ENCODE results near the gene NCOA3. TPM values are rescaled to one million over a fixed set of nuclear protein-coding genes. Genes with fewer than 3 reads are reported as not detected.

Gene NCOA3
- total RNA-seq, 1 donor from 2014 or later, result 42.8 TPM

DNA sequence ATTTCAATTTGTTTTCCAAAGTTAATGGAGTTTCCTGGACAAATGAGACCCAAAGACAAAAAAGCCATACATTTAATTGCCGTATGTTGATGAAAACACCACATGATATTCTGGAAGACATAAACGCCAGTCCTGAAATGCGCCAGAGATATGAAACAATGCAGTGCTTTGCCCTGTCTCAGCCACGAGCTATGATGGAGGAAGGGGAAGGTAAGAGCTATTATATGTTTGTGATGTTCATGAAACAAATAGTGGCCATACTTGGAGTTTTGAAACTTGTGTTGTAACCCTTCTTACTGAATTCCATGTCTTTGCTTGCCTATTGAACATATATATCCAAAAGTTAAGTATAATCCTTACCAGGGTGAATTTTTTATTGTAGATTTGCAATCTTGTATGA is 125.9 kb downstream of the NCOA3 start:
- H3K27me3 Mint-ChIP-seq, result no peaks in the 10 kb centered on the region
- peaks cover 7% of the 10 kb centered on the region for H3K36me3 Mint-ChIP-seq (ENCODE audit: insufficient read depth)
- no peak overlapping the region for H3K27ac Mint-ChIP-seq
- TF ChIP-seq, protein P1, sequence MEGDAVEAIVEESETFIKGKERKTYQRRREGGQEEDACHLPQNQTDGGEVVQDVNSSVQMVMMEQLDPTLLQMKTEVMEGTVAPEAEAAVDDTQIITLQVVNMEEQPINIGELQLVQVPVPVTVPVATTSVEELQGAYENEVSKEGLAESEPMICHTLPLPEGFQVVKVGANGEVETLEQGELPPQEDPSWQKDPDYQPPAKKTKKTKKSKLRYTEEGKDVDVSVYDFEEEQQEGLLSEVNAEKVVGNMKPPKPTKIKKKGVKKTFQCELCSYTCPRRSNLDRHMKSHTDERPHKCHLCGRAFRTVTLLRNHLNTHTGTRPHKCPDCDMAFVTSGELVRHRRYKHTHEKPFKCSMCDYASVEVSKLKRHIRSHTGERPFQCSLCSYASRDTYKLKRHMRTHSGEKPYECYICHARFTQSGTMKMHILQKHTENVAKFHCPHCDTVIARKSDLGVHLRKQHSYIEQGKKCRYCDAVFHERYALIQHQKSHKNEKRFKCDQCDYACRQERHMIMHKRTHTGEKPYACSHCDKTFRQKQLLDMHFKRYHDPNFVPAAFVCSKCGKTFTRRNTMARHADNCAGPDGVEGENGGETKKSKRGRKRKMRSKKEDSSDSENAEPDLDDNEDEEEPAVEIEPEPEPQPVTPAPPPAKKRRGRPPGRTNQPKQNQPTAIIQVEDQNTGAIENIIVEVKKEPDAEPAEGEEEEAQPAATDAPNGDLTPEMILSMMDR (IDR thresholded peaks at IDR 0.05; ENCODE audit: unreplicated experiment), result no peak
- H3K4me1 Mint-ChIP-seq (ENCODE audit: low read depth), result no peaks in the 10 kb centered on the region
- no peak for DNase-seq (ENCODE audit: low spot score, unreplicated experiment)
- H3K4me3 Mint-ChIP-seq (ENCODE audit: low read depth), result no peak overlapping the region
- H3K9me3 Mint-ChIP-seq (ENCODE audit: low read depth), result no peaks in the 10 kb centered on the region

DNA sequence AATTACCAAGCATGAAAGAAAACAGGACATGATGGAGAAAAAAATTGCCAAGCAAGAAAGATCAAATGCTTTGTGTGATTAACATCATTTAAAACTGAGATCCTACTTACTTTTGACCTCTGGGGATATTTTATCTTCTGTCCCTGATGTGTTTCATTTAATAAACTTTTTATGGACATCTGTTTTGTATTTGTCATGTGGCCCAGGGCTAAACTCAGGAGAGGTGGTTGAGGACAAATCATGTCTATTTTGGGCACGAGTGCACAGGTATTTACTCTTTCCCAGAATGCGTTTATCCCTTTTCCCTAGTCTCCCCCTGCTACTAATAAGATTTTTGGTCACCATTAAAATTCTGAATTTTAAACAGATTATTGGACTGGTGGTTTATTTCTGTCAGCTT is 128.2 kb downstream of the NCOA3 start:
- Mint-ChIP-seq H3K9me3 (ENCODE audit: low read depth) (no peaks in the 10 kb centered on the region), H3K27me3 (no peaks in the 10 kb centered on the region), H3K36me3 (ENCODE audit: insufficient read depth) (peaks cover 12% of the 10 kb centered on the region), H3K4me1 (ENCODE audit: low read depth) (no peaks in the 10 kb centered on the region), H3K27ac (no peak overlapping the region), H3K4me3 (ENCODE audit: low read depth) (no peak overlapping the region)
- TF ChIP-seq, protein P1 (IDR thresholded peaks at IDR 0.05; ENCODE audit: unreplicated experiment), result no peak
- no peak for DNase-seq (ENCODE audit: low spot score, unreplicated experiment)

- H3K9me3 Mint-ChIP-seq (ENCODE audit: low read depth), result no peaks in the 10 kb centered on the region
- no peaks in the 10 kb centered on the region for H3K4me1 Mint-ChIP-seq (ENCODE audit: low read depth)
- no peak overlapping the region for H3K4me3 Mint-ChIP-seq (ENCODE audit: low read depth)
- DNase-seq (ENCODE audit: low spot score, unreplicated experiment), result no peak
- H3K36me3 Mint-ChIP-seq (ENCODE audit: insufficient read depth), result peaks cover 13% of the 10 kb centered on the region
- H3K27me3 Mint-ChIP-seq, result no peaks in the 10 kb centered on the region
- H3K27ac Mint-ChIP-seq, result no peak overlapping the region
- TF ChIP-seq, protein P1 (IDR thresholded peaks at IDR 0.05; ENCODE audit: unreplicated experiment), result no peak
Observed at GRCh38 chr20:47631078-47631477, 129.4 kb downstream of the NCOA3 start.

GRCh38 chr20:47635256-47635655 is 133.6 kb downstream of the NCOA3 start:
- Mint-ChIP-seq H3K36me3 (ENCODE audit: insufficient read depth) (peaks cover 35% of the 10 kb centered on the region), H3K4me1 (ENCODE audit: low read depth) (no peaks in the 10 kb centered on the region), H3K27ac (no peak overlapping the region), H3K4me3 (ENCODE audit: low read depth) (no peak overlapping the region), H3K27me3 (no peaks in the 10 kb centered on the region), H3K9me3 (ENCODE audit: low read depth) (no peaks in the 10 kb centered on the region)
- TF ChIP-seq, protein P1 (IDR thresholded peaks at IDR 0.05; ENCODE audit: unreplicated experiment), result no peak
- DNase-seq (ENCODE audit: low spot score, unreplicated experiment), result no peak

- TF ChIP-seq, protein P1 (IDR thresholded peaks at IDR 0.05; ENCODE audit: unreplicated experiment), result no peak
- no peak overlapping the region for H3K4me3 Mint-ChIP-seq (ENCODE audit: low read depth)
- H3K27me3 Mint-ChIP-seq, result no peaks in the 10 kb centered on the region
- H3K9me3 Mint-ChIP-seq (ENCODE audit: low read depth), result no peaks in the 10 kb centered on the region
- DNase-seq (ENCODE audit: low spot score, unreplicated experiment), result no peak
- H3K4me1 Mint-ChIP-seq (ENCODE audit: low read depth), result no peaks in the 10 kb centered on the region
- H3K27ac Mint-ChIP-seq, result no peak overlapping the region
- H3K36me3 Mint-ChIP-seq (ENCODE audit: insufficient read depth), result peaks cover 48% of the 10 kb centered on the region
Observed at GRCh38 chr20:47638851-47639250, 137.2 kb downstream of the NCOA3 start.
